Uterus (tissue), 4 donors: ENCODE data around the gene SPIRE2. TPM values are rescaled to one million over a fixed set of nuclear protein-coding genes. Genes with fewer than 3 reads are reported as not detected.
"Not testable (repeated sequence)": the region's sequence is repeated elsewhere in the genome, so short reads cannot be mapped to it uniquely, and the experiment has no call there.

Source experiments
- DNase-seq, 2 donors: peaks; one replicate each; pipeline ENCODE4 v3.0.0-alpha.2; 2019 to 2020
- H3K27ac ChIP-seq, 2 donors: fragments of 200-600 bp; sonication (generic); 1 replicate in 1 of 2; 2 replicates in 1 of 2; pipeline ENCODE4 v1.5.1; 2016 to 2018
- H3K27me3 ChIP-seq, 2 donors: fragments of 200-600 bp; sonication (generic); one replicate each; pipeline ENCODE4 v1.5.1; 2018 to 2019; ENCODE audit warnings: control low read depth in 1 of 2
- H3K36me3 ChIP-seq, 2 donors: fragments of 200-600 bp; sonication (generic); one replicate each; pipeline ENCODE4 v1.5.1; 2019; ENCODE audit warnings: control low read depth in 1 of 2
- H3K4me1 ChIP-seq, 2 donors: fragments of 200-600 bp; sonication (generic); one replicate each; pipeline ENCODE4 v1.5.1; 2018 to 2019; ENCODE audit warnings: control low read depth in 1 of 2
- H3K4me3 ChIP-seq, 2 donors: fragments of 200-600 bp; sonication (generic); 1 replicate in 1 of 2; 2 replicates in 1 of 2; pipeline ENCODE4 v1.5.1; 2018 to 2019; ENCODE audit warnings: mild to moderate bottlenecking in 1 of 2
- H3K9me3 ChIP-seq, 2 donors: fragments of 200-600 bp; sonication (generic); one replicate each; pipeline ENCODE4 v1.5.1; 2019; ENCODE audit warnings: control low read depth in 1 of 2
- CTCF ChIP-seq, 4 experiments: fragments of 200-600 bp in 2 of 4; fragments of 450-650 bp in 2 of 4; sonication (generic) in 2 of 4; IDR thresholded peaks; one replicate each; pipeline ENCODE4 v1.5.1; 2016 to 2019; ENCODE audit warnings: antibody characterized with exemption in 4 of 4, mild to moderate bottlenecking in 2 of 4, moderate library complexity in 1 of 4
- POLR2A ChIP-seq, 2 donors: fragments of 450-650 bp; IDR thresholded peaks; one replicate each; pipeline ENCODE4 v1.6.1; 2016; ENCODE audit warnings: antibody characterized with exemption in 2 of 2, mild to moderate bottlenecking in 1 of 2, moderate library complexity in 1 of 2
- intact Hi-C: fragments of 100-400 bp; cut with DNase I; formaldehyde crosslinking; loops from one replicate; pipeline ENCODE4 v1.15.1; 2023; ENCODE audit warnings: low total_unique reads
- total RNA-seq, 4 donors: library from RNA; depleted of rRNA in 3 of 4; stranded (reverse); fragments of >200 nt in 3 of 4; gene quantifications; one replicate each; pipeline versions ENCODE4 v1.1.0 to v1.2.4, GENCODE V29; 2014 to 2023
- donor health status: DM: yes; HTN: yes; CAD: no.

The SPIRE2 gene
- total RNA-seq, 4 donors from 2014 or later = 1.2 to 7.5 (median 3.3) TPM

- intact Hi-C loops = no loop called here
- H3K9me3 ChIP-seq = no peaks in the 10 kb centered on the region
These were observed 19.8 kb upstream of the SPIRE2 start for GRCh38 chr16:89808475-89808874.

GRCh38 chr16:89811321-89811720 is 17.0 kb upstream of the SPIRE2 start:
- Histone ChIP-seq H3K4me1 (peaks cover 0 to 7% of the 10 kb centered on the region in 2 donors), H3K36me3 (no peaks in the 10 kb centered on the region), H3K27ac (no peak overlapping the region), H3K27me3 (no peaks in the 10 kb centered on the region), H3K4me3 (no peak overlapping the region), H3K9me3 (no peaks in the 10 kb centered on the region)
- no peak for DNase-seq
- TF ChIP-seq POLR2A (IDR thresholded peaks at IDR 0.05) (no peak), CTCF (IDR thresholded peaks at IDR 0.05) (no peak)
- intact Hi-C loops = no loop called here

More at GRCh38 chr16:89808475-89808874, 19.8 kb upstream of the SPIRE2 start:
- Histone ChIP-seq H3K27ac (no peak overlapping the region), H3K36me3 (no peaks in the 10 kb centered on the region), H3K27me3 (no peaks in the 10 kb centered on the region), H3K4me3 (no peak overlapping the region), H3K4me1 (no peaks in the 10 kb centered on the region)
- TF ChIP-seq CTCF (IDR thresholded peaks at IDR 0.05) (no peak), POLR2A (IDR thresholded peaks at IDR 0.05) (no peak)
- no peak for DNase-seq

- TF ChIP-seq CTCF (IDR thresholded peaks at IDR 0.05) (no peak), POLR2A (IDR thresholded peaks at IDR 0.05) (no peak)
- H3K4me1 ChIP-seq = peaks cover 0 to 16% of the 10 kb centered on the region in 2 donors
- H3K27ac ChIP-seq = no peak overlapping the region
- DNase-seq = no peak
- H3K36me3 ChIP-seq = no peaks in the 10 kb centered on the region
- peak overlapping the region; percentile 41 to 69 for H3K4me3 ChIP-seq
- H3K27me3 ChIP-seq = no peaks in the 10 kb centered on the region
- intact Hi-C loops = no loop called here
- H3K9me3 ChIP-seq = no peaks in the 10 kb centered on the region
These were observed 12.5 kb upstream of the SPIRE2 start for GRCh38 chr16:89815639-89816348.

GRCh38 chr16:89818851-89819403 is 9.3 kb upstream of the SPIRE2 start:
- H3K36me3 ChIP-seq, H3K4me3 ChIP-seq, H3K27me3 ChIP-seq, H3K9me3 ChIP-seq, intact Hi-C loops: not testable (repeated sequence)
- peaks cover 0 to 16% of the 10 kb centered on the region in 2 donors for H3K4me1 ChIP-seq
- DNase-seq = peak in 1 of 2 donors; percentile 62
- H3K27ac ChIP-seq = peak overlapping the region in 1 of 2 donors; percentile 42

GRCh38 chr16:89819448-89819847 is 8.8 kb upstream of the SPIRE2 start:
- H3K36me3 ChIP-seq, DNase-seq, H3K4me3 ChIP-seq, intact Hi-C loops, H3K27me3 ChIP-seq, H3K9me3 ChIP-seq: not testable (repeated sequence)
- H3K4me1 ChIP-seq = peaks cover 0 to 16% of the 10 kb centered on the region in 2 donors
- peak overlapping the region in 1 of 2 donors; percentile 42 for H3K27ac ChIP-seq

GRCh38 chr16:89821438-89822187 is 6.7 kb upstream of the SPIRE2 start:
- TF ChIP-seq POLR2A (IDR thresholded peaks at IDR 0.05) (no peak), CTCF (IDR thresholded peaks at IDR 0.05) (no peak)
- no peak for DNase-seq
- Histone ChIP-seq H3K9me3 (no peaks in the 10 kb centered on the region), H3K27me3 (no peaks in the 10 kb centered on the region), H3K4me1 (peaks cover 0 to 9% of the 10 kb centered on the region in 2 donors), H3K27ac (no peak overlapping the region), H3K36me3 (no peaks in the 10 kb centered on the region), H3K4me3 (no peak overlapping the region)
- intact Hi-C loops = no loop called here
